Measurements from ENCODE around the gene DAB1. TPM values are rescaled to one million over a fixed set of nuclear protein-coding genes. Genes with fewer than 3 reads are reported as not detected.
A peak's percentile ranks its signal among the peaks of the same experiment; 100 is the strongest.
"Not testable (repeated sequence)": the region's sequence is repeated elsewhere in the genome, so short reads cannot be mapped to it uniquely, and the experiment has no call there.

Gene DAB1
- total RNA-seq, 1 donor from 2014 or later: 4.8 TPM

DNA sequence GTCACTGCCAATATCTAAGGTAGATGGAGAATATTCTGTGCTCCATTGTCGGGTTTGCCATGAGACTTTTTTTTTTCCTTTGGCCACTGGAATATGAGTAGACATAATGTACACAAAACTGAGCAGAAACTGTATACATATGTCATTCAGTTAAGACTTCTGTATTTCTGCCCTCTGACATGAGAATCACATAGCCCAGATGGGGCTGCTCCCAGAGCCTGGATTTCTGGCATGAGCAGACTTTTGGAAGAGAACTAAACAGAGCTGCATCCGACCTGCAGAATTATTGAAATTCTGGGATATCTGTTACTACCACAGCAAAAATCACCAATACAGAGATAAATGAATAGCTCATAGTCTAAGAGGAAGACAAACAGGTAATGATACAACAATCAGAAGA is 62.3 kb downstream of the DAB1 start:
- DNase-seq (ENCODE audit: low spot score): no peak

DNA sequence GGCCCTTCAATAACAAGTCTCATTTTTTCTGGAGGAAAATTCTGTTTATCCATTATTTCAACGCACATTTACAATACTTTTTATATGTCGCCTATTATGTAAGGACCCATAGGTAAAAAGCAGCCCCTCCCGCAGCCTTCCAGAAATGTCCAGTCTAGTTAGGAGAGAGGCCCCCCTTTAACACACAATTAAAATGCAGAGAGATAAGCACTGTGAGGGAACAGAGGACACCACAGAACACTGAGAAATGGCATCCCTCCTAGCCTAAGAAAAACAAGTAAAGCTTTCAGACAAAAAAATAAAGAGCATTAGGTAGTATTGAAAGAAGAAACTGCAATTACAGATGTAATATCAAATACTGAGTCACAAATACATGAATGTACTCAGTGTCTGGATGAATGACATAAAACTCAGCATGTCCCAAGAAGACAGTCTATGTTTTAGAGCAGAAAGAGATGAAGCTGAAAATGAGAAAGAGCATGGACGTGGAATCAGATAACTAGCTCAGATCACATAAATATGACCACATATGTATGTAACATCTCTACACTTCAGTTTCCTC is 62.9 kb downstream of the DAB1 start:
- DNase-seq (ENCODE audit: low spot score): no peak

DNA sequence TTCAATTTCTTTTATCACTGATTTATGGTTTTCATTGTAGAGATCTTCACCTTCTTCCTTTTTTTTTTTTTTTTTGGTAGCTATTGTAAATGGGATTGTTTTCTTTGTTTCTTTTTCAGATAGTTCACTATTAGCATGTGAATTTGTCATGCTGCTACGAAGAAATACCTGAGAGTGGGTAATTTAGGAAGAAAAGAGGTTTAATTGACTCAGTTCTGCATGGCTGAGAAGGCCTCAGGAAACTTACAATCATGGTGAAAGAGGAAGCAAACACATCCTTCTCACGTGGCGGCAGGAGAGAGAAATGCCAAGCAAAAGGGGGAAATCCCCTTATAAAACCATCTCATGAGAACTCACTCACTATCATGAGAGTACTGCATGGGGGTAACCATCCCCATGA is 66.4 kb downstream of the DAB1 start:
- no peak for DNase-seq (ENCODE audit: low spot score)

DNA sequence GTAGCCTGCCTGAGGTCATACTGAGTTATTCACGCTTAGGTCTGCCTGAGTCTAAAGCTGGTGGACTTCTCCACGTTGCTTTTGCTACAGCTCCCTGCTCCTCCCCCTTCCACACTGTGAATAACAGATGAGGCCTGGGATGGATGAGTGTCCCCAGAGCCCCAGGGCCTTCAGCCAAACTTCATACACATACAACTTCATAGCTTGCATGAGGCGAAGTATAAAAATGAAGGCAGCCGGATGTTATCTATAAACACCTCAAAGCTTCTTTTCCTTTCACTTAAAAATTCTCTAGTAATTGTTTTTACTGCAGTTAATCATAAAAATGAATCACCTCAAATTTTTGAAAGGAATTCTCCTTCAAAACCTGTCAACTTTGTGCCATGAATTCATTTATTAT is 70.2 kb downstream of the DAB1 start:
- DNase-seq (ENCODE audit: low spot score): peak; percentile 46

DNA sequence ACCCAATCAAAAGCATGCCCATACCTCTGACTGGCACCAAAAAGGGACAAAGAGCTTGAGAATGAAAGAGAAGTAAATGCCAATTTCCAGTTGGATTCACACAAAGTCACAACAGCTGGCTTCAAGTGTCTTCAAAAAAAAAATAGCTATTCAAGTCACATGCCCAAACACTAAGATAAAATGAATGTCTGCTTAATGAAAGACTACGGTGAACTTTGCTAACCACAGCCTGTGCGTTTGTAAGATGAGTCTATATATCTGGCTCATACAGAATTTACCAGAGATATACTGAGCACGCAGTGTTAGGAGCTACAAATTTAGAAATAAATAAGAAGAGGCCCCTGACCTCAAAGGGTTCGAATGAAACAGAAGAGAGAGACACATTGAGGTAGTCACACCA is 73.2 kb downstream of the DAB1 start:
- no peak for DNase-seq (ENCODE audit: low spot score)

DNA sequence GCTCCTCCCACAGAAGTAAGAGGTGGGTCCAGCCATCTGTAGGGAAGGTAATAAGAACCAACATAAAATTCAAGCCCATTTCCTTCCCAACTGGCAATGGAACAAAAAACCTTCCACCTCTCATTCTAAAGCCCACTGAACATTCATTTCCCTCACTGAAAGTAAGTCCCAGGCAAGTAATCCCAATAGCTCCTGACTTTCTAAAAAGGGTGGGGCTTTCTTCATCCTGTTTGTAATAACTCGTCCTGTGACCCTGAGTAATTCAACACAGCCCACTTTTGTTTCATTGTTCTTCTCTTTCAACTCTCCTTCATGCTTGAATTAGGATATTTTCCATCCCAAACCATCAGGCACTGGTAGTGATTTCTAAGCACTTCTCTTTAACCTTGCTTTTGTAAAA is 74.9 kb downstream of the DAB1 start:
- no peak for DNase-seq (ENCODE audit: low spot score)

DNA sequence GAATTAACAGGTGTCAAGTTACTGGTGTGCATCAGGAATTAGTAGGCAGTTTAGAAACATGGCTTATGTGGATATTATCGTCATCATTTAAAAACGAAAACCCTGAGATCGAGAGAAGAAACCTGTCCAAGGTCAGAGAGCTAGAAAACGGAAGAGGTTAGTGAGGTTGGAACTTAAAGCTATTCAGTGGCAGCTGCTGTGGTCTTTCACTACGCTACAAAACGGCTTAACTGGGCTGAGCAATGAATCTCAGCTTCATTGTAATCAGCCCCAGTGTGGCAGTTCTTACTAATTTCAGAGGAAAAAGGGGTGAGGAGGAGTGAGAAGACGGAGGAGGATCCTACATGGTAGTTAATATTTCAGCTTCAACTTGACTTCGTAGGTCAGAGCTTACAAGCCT is 77.9 kb downstream of the DAB1 start:
- no peak for DNase-seq (ENCODE audit: low spot score)

DNA sequence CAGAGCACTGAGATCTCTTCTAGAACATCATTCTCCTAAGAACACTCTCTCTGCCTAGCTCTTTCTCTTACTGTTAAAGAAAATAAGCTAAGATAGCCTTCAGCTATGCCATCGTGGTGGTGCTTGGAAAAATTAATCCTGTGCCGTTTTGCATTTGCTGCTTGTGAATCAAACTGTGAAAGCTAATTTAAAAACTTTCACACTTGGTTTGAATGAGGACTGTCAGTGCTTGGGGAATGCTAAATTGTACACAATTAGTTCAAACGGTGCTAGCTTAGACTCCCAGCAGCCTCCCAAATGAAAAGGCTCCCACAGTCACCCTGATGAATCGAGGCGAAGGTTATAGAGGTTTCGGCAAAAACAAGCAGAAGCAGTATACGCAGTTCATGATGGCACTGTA is 79.6 kb downstream of the DAB1 start:
- no peak for DNase-seq (ENCODE audit: low spot score)

DNA sequence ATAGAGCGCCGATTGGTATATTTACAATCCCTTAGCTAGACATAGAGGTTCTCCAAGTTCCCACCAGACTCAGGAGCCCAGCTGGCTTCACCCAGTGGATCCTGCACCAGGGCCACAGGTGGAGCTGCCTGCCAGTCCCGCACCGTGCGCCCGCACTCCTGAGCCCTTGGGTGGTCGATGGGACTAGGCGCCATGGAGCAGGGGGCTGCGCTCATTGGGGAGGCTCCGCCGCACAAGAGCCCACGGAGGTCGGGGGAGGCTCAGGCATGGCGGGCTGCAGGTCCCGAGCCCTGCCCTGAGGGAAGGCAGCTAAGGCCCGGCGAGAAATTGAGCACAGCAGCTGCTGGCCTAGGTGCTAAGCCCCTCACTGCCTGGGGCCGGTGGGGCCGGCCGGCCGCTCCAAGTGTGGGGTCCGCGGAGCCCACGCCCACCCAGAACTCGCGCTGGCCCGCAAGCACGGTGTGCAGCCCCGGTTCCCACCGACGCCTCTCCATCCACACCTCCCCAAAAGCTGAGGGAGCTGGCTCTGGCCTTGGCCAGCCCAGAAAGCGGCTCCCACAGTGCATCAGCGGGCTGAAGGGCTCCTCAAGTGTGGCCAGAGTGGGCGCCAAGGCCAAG is 80.5 kb downstream of the DAB1 start:
- not testable (repeated sequence) for DNase-seq (ENCODE audit: low spot score)

DNA sequence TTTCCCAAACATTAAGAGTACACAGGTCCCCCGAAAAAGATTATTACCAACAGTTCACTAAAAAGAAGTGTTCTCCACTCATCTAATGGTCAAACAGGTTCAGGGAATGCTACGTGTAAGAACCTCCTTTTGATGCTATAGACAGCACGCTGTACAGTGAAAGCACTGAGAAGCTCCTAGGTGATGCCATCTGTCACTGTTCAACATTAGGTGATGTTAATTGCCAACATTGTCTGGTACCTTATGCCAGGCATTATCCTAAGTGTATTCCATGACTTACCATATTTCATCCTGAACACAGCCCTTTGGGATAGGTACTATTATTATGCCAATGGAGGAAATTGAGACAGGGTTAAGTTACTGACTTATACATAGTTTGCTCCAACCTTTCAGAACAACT is 82.1 kb downstream of the DAB1 start:
- no peak for DNase-seq (ENCODE audit: low spot score)

DNA sequence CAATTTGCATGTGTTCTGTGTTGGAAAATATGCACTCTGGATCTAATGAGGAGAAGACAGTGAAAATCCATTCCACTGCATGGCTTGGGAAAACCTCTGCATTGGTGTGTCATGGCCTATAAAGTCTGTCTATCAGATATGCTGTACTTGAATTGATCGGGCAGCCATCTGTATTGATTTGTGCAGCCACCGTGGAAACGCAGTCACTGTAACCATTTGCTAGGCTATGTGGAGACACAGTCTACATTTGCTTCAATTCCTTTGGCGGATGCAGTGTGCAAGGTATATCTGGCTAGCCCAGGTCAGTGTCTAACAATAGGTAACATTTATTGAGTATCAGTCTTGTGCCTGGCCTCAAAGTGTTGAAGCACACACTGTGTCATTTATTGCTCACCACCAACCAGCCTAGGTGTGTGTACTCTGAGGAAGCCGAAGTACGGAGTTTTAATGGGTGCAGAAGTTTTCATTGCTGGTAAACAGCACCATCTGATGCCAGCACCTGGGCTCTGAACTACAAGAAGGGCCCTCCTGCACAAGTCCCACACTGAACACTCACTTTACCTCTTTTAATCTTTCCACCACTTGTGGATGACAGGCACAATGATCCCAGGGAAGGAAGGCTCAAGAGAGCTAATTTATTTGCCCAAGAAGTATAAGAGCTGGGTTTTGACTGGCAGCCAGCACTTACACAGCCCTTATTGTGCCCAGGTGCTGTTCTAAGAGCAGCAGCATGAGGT is 83.4 kb downstream of the DAB1 start:
- no peak for DNase-seq (ENCODE audit: low spot score)

DNA sequence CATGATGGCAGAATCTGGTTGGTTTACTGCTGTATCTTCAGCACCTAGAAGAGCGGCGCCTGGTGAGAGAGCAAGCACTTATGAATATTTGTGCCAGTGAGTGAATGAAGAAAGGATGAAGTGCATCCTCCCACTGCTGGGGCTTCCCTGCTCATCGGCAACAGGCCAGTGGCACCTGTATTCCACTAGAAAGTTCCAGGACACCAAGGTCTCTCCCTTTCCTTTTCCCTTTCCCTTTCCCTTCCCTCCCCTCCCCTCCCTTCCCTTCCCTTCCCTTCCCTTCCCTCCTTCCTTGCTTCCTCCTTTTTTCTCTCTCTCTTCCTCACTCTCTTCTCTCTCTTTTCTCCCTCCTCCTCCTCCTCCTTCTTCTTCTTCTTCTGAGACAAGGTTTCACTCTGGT is 86.2 kb downstream of the DAB1 start:
- DNase-seq (ENCODE audit: low spot score): no peak

DNA sequence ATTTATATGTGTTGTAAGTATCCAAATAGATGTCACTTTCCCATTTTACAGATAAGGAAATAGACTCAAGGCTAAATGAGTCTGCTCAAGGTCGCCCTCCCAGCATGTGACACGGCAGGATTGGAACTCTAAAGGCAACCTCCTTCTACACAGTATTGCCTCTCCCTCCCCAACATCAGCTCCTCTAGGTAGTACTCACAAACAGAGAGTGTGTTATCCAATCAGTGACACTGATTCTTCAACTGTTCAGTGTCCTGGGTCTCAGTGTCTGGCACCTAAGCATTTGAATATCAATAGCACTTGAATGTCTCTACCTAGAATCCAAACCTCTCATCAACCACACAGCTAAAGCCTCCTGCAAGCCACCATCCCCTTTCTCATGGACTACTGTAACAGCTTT is 87.1 kb downstream of the DAB1 start:
- DNase-seq (ENCODE audit: low spot score): no peak

DNA sequence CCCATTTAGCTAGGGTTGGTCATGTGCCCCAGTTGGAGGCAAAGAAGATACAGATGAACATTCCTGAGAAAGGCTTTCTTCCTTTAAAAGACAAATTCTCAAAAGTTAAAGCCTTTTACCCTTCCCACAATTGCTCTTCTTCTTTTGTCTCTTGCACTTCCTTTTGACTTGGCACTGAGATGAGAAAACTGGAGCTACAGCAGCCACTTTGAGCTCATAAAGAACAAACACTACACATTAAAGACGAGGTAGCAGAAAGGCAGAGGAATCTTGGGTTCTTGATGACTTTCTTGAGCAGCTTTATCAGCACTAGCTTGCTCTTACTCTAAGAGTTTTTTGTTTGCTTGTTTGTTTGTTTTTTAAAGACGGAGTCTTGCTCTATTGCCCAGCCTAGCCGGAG is 92.2 kb downstream of the DAB1 start:
- DNase-seq (ENCODE audit: low spot score): no peak

DNA sequence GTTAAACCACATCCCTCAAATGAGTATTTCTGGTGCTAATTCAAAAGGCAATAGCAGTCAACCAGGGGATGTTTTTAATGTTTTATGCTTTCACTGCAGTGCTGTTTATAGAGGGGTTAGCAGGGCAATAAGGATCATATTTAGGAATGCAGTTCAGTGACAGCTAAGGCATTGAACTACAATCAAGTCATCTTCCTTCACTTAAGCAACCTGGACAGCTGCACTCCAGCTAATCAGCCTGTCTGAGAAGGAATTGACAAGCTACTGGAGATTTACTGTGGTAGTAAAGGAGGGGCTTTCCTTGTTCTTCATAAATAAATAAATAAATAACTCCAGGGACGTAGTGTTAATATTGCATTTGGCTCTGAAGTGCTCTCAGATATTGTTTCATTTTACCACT is 93.9 kb downstream of the DAB1 start:
- DNase-seq (ENCODE audit: low spot score): no peak

DNA sequence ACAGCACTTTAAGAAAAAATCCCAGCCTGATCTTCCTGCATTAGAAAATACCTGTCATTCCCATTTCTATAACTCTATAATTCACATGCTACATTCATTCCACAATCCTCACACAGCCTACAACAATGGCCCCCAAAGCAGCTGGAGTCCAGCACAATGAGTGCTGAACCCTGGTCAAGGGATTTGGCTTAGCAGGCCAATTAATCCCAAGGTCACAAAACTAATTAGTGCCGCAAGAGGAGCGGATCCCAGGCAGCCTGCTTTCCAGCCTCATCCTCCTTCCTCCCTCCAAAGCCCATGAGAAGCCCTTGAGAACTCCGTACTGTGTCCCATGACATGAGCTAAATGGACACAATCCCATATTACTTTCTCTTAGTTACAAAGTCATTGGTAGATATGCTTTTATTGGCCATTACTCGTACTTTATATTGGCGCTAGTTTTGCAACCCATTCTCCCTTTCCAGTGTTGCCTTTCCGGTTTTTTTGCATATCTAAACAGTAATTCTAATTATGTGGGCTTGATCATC is 94.8 kb downstream of the DAB1 start:
- no peak for DNase-seq (ENCODE audit: low spot score)

DNA sequence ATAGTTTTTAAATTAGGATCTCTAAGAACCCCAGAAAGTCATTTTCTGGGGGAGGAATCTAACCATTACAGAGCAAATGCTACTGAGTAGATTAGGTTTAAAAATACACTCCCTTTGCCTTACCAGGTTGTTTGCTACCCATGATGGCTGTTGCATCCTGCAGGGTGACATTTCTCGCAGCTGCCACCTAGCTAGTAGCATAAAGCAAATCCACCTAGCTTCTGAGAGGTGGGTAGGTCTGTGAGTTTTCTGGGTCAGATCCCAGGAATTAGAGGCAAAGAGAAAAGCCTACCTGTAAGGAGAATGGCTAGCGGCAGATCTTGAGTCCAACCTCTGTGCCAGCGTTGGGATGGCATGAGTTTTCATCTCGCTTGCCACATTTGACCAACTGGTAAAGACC is 95.9 kb downstream of the DAB1 start:
- DNase-seq (ENCODE audit: low spot score): no peak

DNA sequence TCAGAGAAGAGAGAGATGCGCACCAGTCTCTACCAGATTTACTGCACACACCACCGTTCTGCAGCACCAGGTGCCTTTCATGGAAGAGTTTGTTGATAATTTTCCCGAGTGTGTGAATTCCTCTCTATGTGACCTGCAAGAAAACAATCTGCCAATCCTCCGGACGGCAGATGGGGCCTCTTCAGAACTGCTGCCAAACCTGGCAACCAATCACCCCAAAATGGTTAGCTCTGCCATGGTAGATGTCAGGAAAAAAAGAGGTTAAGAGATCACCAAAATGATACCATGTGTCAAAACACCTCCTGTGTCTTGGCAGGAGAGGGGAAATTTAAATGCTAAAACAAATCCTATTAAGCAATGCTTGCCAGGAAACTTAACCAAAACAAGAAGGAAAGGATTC is 96.5 kb downstream of the DAB1 start:
- no peak for DNase-seq (ENCODE audit: low spot score)

DNA sequence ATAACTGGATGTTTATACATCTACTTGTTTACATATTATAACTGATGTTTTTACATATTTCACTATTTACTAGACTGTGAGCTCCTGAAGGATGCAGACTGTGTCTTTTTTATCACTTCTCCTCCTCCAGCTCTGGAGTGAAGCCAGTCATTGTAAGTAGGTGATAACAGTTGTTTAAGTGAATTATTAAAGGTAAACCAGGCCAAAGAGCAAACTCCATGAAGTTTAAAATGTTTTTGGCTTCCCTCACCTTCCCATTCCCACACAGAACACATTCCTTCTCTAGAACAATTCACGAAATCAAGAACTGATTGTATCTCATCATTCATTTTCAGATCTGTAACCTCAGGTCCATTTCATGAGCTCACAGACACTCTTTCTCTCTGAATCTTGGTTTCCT is 98.3 kb downstream of the DAB1 start:
- DNase-seq (ENCODE audit: low spot score): no peak

DNA sequence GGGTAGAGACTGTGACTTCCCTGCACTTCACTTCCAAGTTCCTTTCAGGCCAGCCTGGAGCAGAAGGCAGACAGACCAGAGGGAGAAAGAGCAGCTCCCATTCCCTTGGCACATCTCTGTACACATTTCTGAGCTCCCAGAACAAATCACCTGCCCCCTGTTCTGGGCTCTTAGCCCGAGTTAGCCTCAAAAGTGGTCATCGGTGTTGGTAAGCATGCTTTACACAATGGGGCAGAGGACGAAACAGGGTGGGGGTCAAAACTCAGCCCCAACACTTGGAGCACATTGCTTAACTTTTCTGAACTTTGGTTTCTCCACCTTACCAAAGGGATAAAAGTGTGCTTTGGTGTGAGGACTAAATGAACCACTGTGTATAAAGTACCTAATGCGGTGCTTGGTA is 98.7 kb downstream of the DAB1 start:
- no peak for DNase-seq (ENCODE audit: low spot score)

DNA sequence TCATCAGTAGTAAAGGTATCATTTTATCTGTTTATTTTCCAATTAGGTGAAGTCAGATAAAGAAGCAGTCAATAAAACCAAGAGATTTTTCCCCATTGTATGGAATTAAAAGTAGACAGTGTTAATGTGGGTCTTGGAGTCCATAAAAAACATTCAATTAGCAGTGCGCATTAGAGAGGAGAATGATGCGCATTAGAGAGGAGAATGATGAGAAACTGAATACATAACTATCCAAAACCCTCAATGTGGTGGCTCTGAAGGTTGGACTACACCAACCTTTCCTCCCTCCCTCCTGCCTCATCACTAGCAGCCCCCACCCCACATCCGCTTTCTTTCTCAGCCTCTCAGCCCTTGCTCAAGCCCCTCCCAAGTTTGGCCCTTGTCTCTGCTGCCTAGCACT is 99.5 kb downstream of the DAB1 start:
- DNase-seq (ENCODE audit: low spot score): no peak

DNA sequence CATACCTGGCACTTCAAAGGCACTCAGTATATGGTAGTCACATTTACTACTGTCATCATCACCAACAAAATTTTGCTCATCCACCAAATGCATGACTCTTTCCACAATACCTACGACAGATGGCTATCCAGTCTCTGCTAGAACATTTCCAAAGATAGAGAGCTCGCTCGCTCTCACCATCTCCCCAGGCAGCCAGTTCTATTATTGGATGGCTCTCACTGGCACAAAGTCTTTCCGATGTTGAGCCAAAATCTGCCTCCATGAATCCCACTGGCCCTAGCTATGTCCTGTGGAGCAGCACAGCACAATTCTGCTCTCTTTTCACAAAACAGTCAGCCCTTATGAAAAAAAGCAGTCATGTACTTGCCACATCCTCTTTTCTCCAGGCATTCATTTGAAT is 102.1 kb downstream of the DAB1 start:
- no peak for DNase-seq (ENCODE audit: low spot score)

DNA sequence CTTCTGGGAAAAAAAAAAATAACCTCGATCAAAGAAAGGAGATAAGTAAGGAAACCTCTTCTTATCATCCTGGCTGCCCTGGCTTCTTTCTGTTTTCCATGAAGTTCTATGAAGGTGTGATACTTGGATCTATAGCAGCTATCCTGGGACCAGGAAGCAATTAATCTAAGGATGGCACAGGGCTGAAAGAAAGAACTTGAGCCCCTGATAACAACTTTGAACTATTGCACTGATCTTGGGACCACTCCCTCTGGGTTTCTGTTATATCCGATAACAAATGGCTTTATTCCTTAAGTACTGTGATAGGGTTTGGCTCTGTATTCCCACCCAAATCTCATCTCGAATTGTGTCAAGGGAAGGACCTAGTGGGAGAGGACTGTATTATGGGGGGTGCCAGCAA is 104.1 kb downstream of the DAB1 start:
- DNase-seq (ENCODE audit: low spot score): no peak

Data from umbilical cord (tissue), 2 donors.